Sigmoid colon (tissue), 4 donors: ENCODE results near the gene WASHC4.

ENCODE experiments used
- CTCF ChIP-seq, 4 experiments: fragments of 450-650 bp in 3 of 4; fragments of 200-600 bp in 1 of 4; IDR thresholded peaks; one replicate each; pipeline ENCODE4 v1.5.1; 2016 to 2019; ENCODE audit warnings: antibody characterized with exemption in 4 of 4, mild to moderate bottlenecking in 3 of 4, moderate library complexity in 2 of 4
- POLR2A ChIP-seq, 2 donors: fragments of 450-650 bp; IDR thresholded peaks; one replicate each; pipeline ENCODE4 v1.6.1; 2016; ENCODE audit warnings: antibody characterized with exemption in 2 of 2, mild to moderate bottlenecking in 2 of 2, moderate library complexity in 2 of 2
- POLR2AphosphoS5 ChIP-seq, 4 donors: sonication (generic); formaldehyde crosslinking; IDR thresholded peaks; one replicate each; pipeline ENCODE4 v1.6.1; 2017; ENCODE audit warnings: antibody characterized with exemption in 4 of 4

- TF ChIP-seq CTCF (IDR thresholded peaks at IDR 0.05), result no peak
- no peak for TF ChIP-seq POLR2A (IDR thresholded peaks at IDR 0.05)
- no peak for TF ChIP-seq POLR2AphosphoS5 (IDR thresholded peaks at IDR 0.05)
Observed at GRCh38 chr12:105083031-105083430, 24.5 kb upstream of the WASHC4 start.
